T-helper 1 cell treated with Interleukin-12 subunit alpha and Interleukin-12 subunit beta and Interleukin-4 antibody, amounts not matched to agents 30 μg/mL and 1 μg/mL, for 36 hours (primary cell): ENCODE measurements around the gene HSF2BP.
"Not testable (repeated sequence)": the region's sequence is repeated elsewhere in the genome, so short reads cannot be mapped to it uniquely, and the experiment has no call there.

Source experiments
- H3K27ac Mint-ChIP-seq: one replicate; pipeline ENCODE4 v1.8.0; 2021; ENCODE audit warnings: mild to moderate bottlenecking, mixed read lengths
- H3K27me3 Mint-ChIP-seq: one replicate; pipeline ENCODE4 v1.8.0; 2021; ENCODE audit warnings: low read depth, mixed read lengths
- H3K36me3 Mint-ChIP-seq: one replicate; pipeline ENCODE4 v1.8.0; 2021; ENCODE audit warnings: low read depth, mixed read lengths
- H3K4me1 Mint-ChIP-seq: one replicate; pipeline ENCODE4 v1.8.0; 2021; ENCODE audit warnings: low read depth, mixed read lengths
- H3K4me3 Mint-ChIP-seq: one replicate; pipeline ENCODE4 v1.8.0; 2021; ENCODE audit warnings: mild to moderate bottlenecking, moderate library complexity, mixed read lengths
- H3K9me3 Mint-ChIP-seq: one replicate; pipeline ENCODE4 v1.8.0; 2021; ENCODE audit warnings: mixed read lengths

Gene HSF2BP

DNA sequence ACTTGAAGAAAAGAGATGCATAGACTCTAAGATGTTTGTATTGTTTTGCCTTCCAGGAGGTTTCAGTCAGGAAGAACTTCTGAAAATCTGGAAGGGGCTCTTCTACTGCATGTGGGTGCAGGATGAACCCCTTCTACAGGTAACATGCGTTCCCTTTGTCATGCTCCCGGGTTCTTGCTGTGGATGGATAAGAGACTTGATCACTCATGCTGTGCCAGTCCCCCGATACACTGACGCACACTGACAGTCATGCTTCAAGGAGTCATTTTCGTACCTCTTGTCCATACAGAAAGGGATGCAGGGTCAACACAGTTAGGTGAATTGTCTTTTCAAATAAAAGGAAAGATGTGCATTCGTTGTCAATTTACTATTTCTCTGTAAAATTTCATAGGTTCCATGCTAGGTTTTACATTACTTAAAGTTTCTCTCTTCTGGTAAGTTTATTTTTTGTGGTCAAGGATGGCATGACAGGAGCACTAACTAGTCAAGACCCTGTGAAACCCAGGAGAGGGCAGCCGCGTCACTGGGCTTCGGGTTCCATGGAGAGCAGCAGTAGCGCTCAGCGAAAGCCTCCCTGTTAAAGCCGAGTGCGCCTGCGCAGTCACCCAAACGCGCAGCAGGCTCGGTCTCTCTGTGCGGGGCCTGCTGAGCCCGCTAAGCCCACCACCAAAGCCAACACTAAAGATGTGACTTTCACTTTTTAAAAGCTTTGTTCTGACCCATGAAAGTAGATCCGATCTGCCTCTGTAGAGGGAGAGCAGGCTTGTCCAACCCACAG is 10.7 kb upstream of the HSF2BP start:
- no peak overlapping the region for H3K27ac Mint-ChIP-seq
- no peak overlapping the region for H3K4me3 Mint-ChIP-seq
- H3K9me3 Mint-ChIP-seq: peaks cover 7% of the 10 kb centered on the region
- no peaks in the 10 kb centered on the region for H3K27me3 Mint-ChIP-seq
- H3K36me3 Mint-ChIP-seq: peaks cover 37% of the 10 kb centered on the region
- peaks cover 4% of the 10 kb centered on the region for H3K4me1 Mint-ChIP-seq

GRCh38 chr21:43667191-43667904 is 8.1 kb upstream of the HSF2BP start:
- H3K4me1 Mint-ChIP-seq: peaks cover 19% of the 10 kb centered on the region
- no peak overlapping the region for H3K27ac Mint-ChIP-seq
- no peaks in the 10 kb centered on the region for H3K27me3 Mint-ChIP-seq
- H3K4me3 Mint-ChIP-seq: no peak overlapping the region
- H3K9me3 Mint-ChIP-seq: peaks cover 7% of the 10 kb centered on the region
- H3K36me3 Mint-ChIP-seq: peaks cover 40% of the 10 kb centered on the region

- no peaks in the 10 kb centered on the region for H3K27me3 Mint-ChIP-seq
- H3K27ac Mint-ChIP-seq: no peak overlapping the region
- H3K36me3 Mint-ChIP-seq: peaks cover 49% of the 10 kb centered on the region
- H3K4me1 Mint-ChIP-seq: peaks cover 34% of the 10 kb centered on the region
- H3K9me3 Mint-ChIP-seq: peaks cover 7% of the 10 kb centered on the region
- no peak overlapping the region for H3K4me3 Mint-ChIP-seq
These were observed 6.6 kb upstream of the HSF2BP start for GRCh38 chr21:43665879-43666278.

DNA sequence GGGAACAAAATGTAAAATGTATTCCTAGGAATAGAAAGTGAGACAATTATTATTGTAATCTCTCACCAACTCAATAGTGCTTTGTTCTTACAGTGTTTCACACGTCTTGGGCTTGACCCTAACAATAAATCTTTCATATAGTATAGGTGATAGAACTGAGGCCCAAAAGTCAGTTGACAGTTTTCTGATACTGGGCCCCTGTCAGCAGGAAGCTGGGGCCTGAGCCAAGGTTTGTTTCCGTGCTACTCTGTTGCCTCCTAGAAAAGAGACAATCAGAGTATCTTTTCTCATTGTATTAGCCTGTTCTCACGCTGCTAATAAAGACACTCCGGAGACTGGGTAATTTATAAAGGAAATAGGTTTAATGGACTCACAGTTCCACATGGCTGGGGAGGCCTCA is 5.1 kb upstream of the HSF2BP start:
- Mint-ChIP-seq H3K4me1 (peaks cover 40% of the 10 kb centered on the region), H3K27ac (no peak overlapping the region), H3K9me3 (peaks cover 7% of the 10 kb centered on the region), H3K4me3 (no peak overlapping the region), H3K36me3 (peaks cover 45% of the 10 kb centered on the region), H3K27me3 (no peaks in the 10 kb centered on the region)

DNA sequence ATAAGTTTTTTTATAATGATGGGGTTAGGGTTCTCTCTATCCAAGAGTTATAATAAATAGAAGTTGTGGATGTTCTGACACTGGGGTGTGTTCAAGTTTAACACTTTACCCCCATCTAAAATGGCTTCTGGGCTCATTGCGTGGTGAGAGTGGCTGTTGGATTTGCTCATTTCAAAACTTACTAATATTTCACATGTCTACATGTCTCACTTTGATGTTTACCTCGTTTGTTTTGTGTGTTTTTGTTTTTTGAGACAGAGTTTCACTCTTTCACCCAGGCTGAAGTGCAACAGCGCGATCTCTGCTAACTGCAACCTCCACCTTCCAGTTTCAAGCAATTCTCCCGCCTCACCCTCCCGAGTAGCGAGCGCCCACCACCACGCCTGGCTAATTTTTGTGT is 3.7 kb upstream of the HSF2BP start:
- H3K4me1 Mint-ChIP-seq: peaks cover 42% of the 10 kb centered on the region
- peak overlapping the region; percentile 73 for H3K27ac Mint-ChIP-seq
- peaks cover 7% of the 10 kb centered on the region for H3K9me3 Mint-ChIP-seq
- no peaks in the 10 kb centered on the region for H3K27me3 Mint-ChIP-seq
- H3K4me3 Mint-ChIP-seq: peak overlapping the region; percentile 37
- peaks cover 45% of the 10 kb centered on the region for H3K36me3 Mint-ChIP-seq

GRCh38 chr21:43662286-43662685 is 3.0 kb upstream of the HSF2BP start:
- no peak overlapping the region for H3K4me3 Mint-ChIP-seq
- peak overlapping the region; percentile 26 for H3K27ac Mint-ChIP-seq
- H3K9me3 Mint-ChIP-seq: peaks cover 7% of the 10 kb centered on the region
- H3K36me3 Mint-ChIP-seq: peaks cover 41% of the 10 kb centered on the region
- peaks cover 44% of the 10 kb centered on the region for H3K4me1 Mint-ChIP-seq
- H3K27me3 Mint-ChIP-seq: no peaks in the 10 kb centered on the region

GRCh38 chr21:43658769-43659135 is 536 bp downstream of the HSF2BP start:
- Mint-ChIP-seq H3K9me3 (no peaks in the 10 kb centered on the region), H3K4me3 (peak overlapping the region; percentile 71), H3K27me3 (no peaks in the 10 kb centered on the region), H3K4me1 (peaks cover 36% of the 10 kb centered on the region), H3K36me3 (peaks cover 12% of the 10 kb centered on the region), H3K27ac (peak overlapping the region; percentile 86)

- Mint-ChIP-seq H3K4me1 (peaks cover 36% of the 10 kb centered on the region), H3K36me3 (peaks cover 12% of the 10 kb centered on the region), H3K27me3 (no peaks in the 10 kb centered on the region), H3K4me3 (no peak overlapping the region), H3K9me3 (no peaks in the 10 kb centered on the region), H3K27ac (no peak overlapping the region)
These were observed 1.1 kb downstream of the HSF2BP start for GRCh38 chr21:43658088-43658741.

DNA sequence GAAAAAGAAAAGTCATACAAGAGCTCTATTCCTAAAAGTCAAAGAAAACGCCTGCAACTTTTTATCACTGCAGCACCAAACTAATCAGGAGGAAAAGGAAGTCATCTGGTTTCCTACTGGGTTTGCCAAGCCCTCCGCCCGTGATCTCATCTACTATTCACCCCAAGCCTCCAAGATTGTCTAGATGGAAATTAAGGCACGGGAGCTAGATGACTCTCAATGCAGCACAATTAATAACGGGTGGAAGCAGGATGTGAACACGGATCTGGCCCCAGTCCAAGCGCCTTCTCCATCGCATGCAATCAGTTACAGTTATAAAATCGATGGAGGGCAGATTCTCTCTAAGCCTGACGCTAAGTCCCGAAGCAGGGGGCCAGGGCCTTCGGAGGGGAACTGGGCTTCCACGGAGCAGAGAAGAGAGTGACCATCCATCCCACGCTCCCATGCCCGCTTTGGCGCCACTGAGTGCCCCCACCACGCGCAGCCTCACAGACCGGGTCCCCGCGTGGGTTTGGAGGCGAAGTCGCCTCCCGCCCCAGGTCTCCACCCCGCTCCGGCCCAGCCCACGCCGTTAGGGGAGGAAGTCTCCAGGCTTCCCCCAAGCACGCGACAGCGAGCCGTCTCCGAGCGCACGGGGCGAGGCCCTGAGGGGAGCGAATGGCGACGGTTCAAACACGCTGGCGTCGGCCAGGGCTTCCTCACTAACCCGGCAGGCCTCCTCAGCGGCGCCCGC is 1.8 kb downstream of the HSF2BP start:
- no peaks in the 10 kb centered on the region for H3K27me3 Mint-ChIP-seq
- peaks cover 29% of the 10 kb centered on the region for H3K4me1 Mint-ChIP-seq
- no peaks in the 10 kb centered on the region for H3K9me3 Mint-ChIP-seq
- peaks cover 9% of the 10 kb centered on the region for H3K36me3 Mint-ChIP-seq
- peak overlapping the region; percentile 36 for H3K4me3 Mint-ChIP-seq
- H3K27ac Mint-ChIP-seq: peak overlapping the region; percentile 21

GRCh38 chr21:43654806-43655489 is 4.3 kb downstream of the HSF2BP start:
- H3K4me1 Mint-ChIP-seq: peaks cover 6% of the 10 kb centered on the region
- H3K4me3 Mint-ChIP-seq: no peak overlapping the region
- peaks cover 6% of the 10 kb centered on the region for H3K27me3 Mint-ChIP-seq
- H3K27ac Mint-ChIP-seq: no peak overlapping the region
- H3K9me3 Mint-ChIP-seq: no peaks in the 10 kb centered on the region
- H3K36me3 Mint-ChIP-seq: no peaks in the 10 kb centered on the region

DNA sequence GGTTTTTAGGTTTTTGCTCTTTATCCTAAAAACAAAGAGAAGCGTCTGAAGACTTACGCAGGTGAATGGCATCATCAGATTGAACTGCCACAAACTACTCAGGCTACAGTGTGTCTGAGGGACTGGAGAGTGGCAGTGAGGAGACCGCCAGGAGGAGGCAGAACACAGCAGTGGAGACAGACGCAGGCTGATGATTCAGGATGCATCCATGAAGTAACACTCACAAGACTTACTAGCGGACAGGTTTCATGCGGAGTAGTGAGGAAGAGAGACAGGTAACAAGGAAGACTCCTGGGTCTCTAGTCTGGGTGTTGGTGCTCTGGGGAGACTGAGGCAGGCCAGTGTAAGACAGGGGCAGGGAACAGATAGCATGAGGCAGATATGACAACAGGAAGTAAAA is 5.7 kb downstream of the HSF2BP start:
- H3K27me3 Mint-ChIP-seq: peaks cover 9% of the 10 kb centered on the region
- no peak overlapping the region for H3K27ac Mint-ChIP-seq
- peaks cover 5% of the 10 kb centered on the region for H3K4me1 Mint-ChIP-seq
- no peaks in the 10 kb centered on the region for H3K9me3 Mint-ChIP-seq
- no peaks in the 10 kb centered on the region for H3K36me3 Mint-ChIP-seq
- H3K4me3 Mint-ChIP-seq: no peak overlapping the region

DNA sequence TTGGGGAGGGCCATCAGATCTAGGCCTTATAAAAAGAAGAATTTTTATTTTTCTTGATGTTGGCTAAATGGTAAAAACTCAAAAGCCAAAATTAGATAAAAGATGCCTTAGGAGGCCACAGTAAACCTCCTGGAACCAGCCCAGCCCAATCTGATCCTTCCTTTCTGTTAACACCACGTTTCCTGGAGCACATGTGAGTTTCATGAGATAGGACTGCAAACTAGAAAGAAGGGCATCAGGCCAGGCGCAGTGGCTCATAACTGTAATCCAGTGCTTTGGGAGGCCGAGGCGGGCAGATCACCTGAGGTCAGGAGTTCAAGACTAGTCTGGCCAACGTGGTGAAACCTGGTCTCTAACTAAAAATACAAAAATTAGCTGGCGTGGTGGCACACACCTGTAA is 6.7 kb downstream of the HSF2BP start:
- Mint-ChIP-seq H3K4me1 (peaks cover 5% of the 10 kb centered on the region), H3K27me3 (peaks cover 17% of the 10 kb centered on the region), H3K9me3 (no peaks in the 10 kb centered on the region), H3K27ac (no peak overlapping the region), H3K4me3 (no peak overlapping the region), H3K36me3 (no peaks in the 10 kb centered on the region)

DNA sequence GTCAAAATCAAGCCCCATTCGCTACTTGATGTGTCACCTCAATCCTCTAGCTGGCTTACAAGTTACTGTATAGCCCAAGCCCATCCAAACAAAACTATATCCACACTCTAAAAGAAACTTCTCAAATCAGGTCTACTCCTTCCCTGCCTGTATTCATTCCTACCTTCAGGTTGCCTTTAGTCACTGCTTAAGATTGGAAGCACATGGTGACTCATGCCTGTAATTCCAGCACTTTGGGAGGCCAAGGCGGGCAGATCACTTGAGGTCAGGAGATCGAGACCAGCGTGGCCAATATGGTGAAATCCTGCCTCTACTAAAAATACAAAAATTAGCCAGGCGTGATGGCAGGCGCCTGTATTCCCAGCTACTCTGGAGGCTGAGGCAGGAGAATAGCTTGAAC is 7.4 kb downstream of the HSF2BP start:
- H3K4me3 Mint-ChIP-seq, H3K9me3 Mint-ChIP-seq, H3K4me1 Mint-ChIP-seq, H3K27ac Mint-ChIP-seq, H3K36me3 Mint-ChIP-seq: not testable (repeated sequence)
- peaks cover 17% of the 10 kb centered on the region for H3K27me3 Mint-ChIP-seq

DNA sequence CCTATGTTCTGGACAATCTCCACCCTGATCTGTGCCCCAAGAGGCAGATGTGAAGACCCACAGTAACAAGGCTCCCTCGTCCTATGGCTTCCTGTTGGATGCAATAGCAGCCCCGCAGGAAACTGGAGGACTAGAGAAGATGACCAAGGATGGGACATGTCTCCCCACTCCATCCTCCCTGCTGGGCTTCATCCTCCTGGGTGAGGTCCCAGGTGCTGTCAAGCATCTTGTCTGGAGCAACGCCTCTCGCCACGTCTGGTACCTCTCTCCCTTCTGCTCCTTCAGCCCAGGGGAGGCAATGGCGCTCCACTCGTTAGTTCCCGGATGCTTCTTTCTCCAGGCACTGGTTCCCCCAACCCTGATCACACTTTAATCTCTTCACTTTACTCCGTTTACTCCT is 11.1 kb downstream of the HSF2BP start:
- no peaks in the 10 kb centered on the region for H3K36me3 Mint-ChIP-seq
- peaks cover 23% of the 10 kb centered on the region for H3K4me1 Mint-ChIP-seq
- H3K27ac Mint-ChIP-seq: no peak overlapping the region
- no peak overlapping the region for H3K4me3 Mint-ChIP-seq
- H3K9me3 Mint-ChIP-seq: no peaks in the 10 kb centered on the region
- H3K27me3 Mint-ChIP-seq: peaks cover 17% of the 10 kb centered on the region
